H1 (cell line): ENCODE data around the gene ACCSL. TPM values are rescaled to one million over a fixed set of nuclear protein-coding genes. Genes with fewer than 3 reads are reported as not detected.

ENCODE experiments used
- CTCF ChIA-PET: fragments of 300-600 bp; sonication (Branson Sonifier 250); formaldehyde crosslinking; loops from one replicate; lab custom pipeline; 2021; ENCODE audit not compliant: partially characterized antibody; lab: Charles Lee
- POLR2A ChIA-PET: fragments of 300-600 bp; sonication (Branson Sonifier 250); formaldehyde crosslinking; loops from one replicate; lab custom pipeline; 2021; ENCODE audit warnings: inconsistent platforms; ENCODE audit not compliant: partially characterized antibody; lab: Charles Lee
- DNase-seq, 2 experiments: peaks; one replicate each; pipeline versions ENCODE4 v3.0.0 to v3.0.0-alpha.2; 2010 to 2022; ENCODE audit warnings: low spot score in 2 of 2, low read depth in 1 of 2, mixed read lengths in 1 of 2
- FAIRE-seq: peaks from 2 replicates; lab custom pipeline; 2011; peaks lifted over from hg19 to GRCh38; lab: Jason Lieb, UNC
- H2AFZ ChIP-seq: 2 replicates; pipeline ENCODE4 v1.8.1; 2012; ENCODE audit warnings: low read length, inconsistent platforms
- H2AK5ac ChIP-seq: 2 replicates; pipeline ENCODE4 v1.6.1; 2013; ENCODE audit warnings: low read depth, low read length
- H2BK120ac ChIP-seq: replicated peaks from 2 replicates; pipeline ENCODE3; 2013; ENCODE audit warnings: low read depth, low read length, inconsistent platforms
- H2BK12ac ChIP-seq: 2 replicates; pipeline ENCODE4 v1.6.1; 2013; ENCODE audit warnings: low read depth, low read length
- H2BK15ac ChIP-seq: 2 replicates; pipeline ENCODE4 v1.6.1; 2013; ENCODE audit warnings: low read length
- H2BK20ac ChIP-seq: 2 replicates; pipeline ENCODE4 v1.6.1; 2013; ENCODE audit warnings: low read length
- H2BK5ac ChIP-seq: 2 replicates; pipeline ENCODE4 v1.6.1; 2013; ENCODE audit warnings: low read depth, low read length
- H3K14ac ChIP-seq: 2 replicates; pipeline ENCODE4 v1.6.1; 2013; ENCODE audit warnings: inconsistent platforms; ENCODE audit not compliant: insufficient read length
- H3K18ac ChIP-seq: 2 replicates; pipeline ENCODE4 v1.6.1; 2013; ENCODE audit warnings: low read length; ENCODE audit errors: extremely low read depth
- H3K23ac ChIP-seq: 2 replicates; pipeline ENCODE4 v1.6.1; 2013; ENCODE audit warnings: inconsistent platforms; ENCODE audit not compliant: insufficient read length
- H3K23me2 ChIP-seq: 2 replicates; pipeline ENCODE4 v1.6.1; 2013; ENCODE audit warnings: low read depth, low read length
- H3K27ac ChIP-seq: 2 replicates; pipeline ENCODE4 v1.6.1; 2011; ENCODE audit warnings: low read depth, low read length, inconsistent platforms
- H3K27me3 ChIP-seq, 4 experiments: replicated peaks in 1 of 4; 1 replicate in 1 of 4; 2 replicates in 3 of 4; pipeline versions ENCODE4 v1.6.1 to v1.8.1; 2011 to 2013; ENCODE audit warnings: low read length in 3 of 4, mild to moderate bottlenecking in 3 of 4, inconsistent platforms in 2 of 4, mixed read lengths in 2 of 4, moderate library complexity in 1 of 4; ENCODE audit not compliant: control insufficient read depth in 3 of 4, insufficient read depth in 3 of 4; ENCODE audit errors: extremely low read depth in 1 of 4
- H3K36me3 ChIP-seq, 4 experiments: 2 replicates each; pipeline versions ENCODE4 v1.6.1 to v1.8.1; 2011 to 2013; ENCODE audit warnings: mild to moderate bottlenecking in 4 of 4, low read length in 3 of 4, moderate library complexity in 2 of 4, control low read depth in 1 of 4, inconsistent platforms in 1 of 4; ENCODE audit not compliant: insufficient read depth in 4 of 4, control insufficient read depth in 2 of 4
- H3K4ac ChIP-seq: replicated peaks from 2 replicates; pipeline ENCODE3; 2013; ENCODE audit warnings: low read length, low read depth, mixed read lengths, inconsistent platforms; ENCODE audit not compliant: insufficient read length
- H3K4me1 ChIP-seq, 4 experiments: replicated peaks in 1 of 4; 1 replicate in 1 of 4; 2 replicates in 3 of 4; pipeline versions ENCODE4 v1.6.1 to v1.8.1; 2011 to 2013; ENCODE audit warnings: low read length in 3 of 4, inconsistent platforms in 2 of 4, mixed read lengths in 1 of 4; ENCODE audit not compliant: insufficient read depth in 4 of 4, control insufficient read depth in 3 of 4
- H3K4me2 ChIP-seq, 2 experiments: 2 replicates each; pipeline versions ENCODE4 v1.6.1 to v1.8.1; 2011 to 2013; ENCODE audit warnings: low read depth in 2 of 2, low read length in 2 of 2, control low read depth in 1 of 2, inconsistent platforms in 1 of 2, mild to moderate bottlenecking in 1 of 2; ENCODE audit not compliant: insufficient read depth in 1 of 2
- H3K4me3 ChIP-seq, 4 experiments: fragments of 200-600, 300-600 bp in 1 of 4; sonication (generic), shearing (Covaris generic), sonication (Bioruptor Twin) in 1 of 4; 2 replicates each; pipeline versions ENCODE4 v1.5.1 to v1.8.1; 2011 to 2016; ENCODE audit warnings: low read length in 4 of 4, low read depth in 3 of 4, control low read depth in 2 of 4, inconsistent platforms in 2 of 4, mild to moderate bottlenecking in 2 of 4, mixed read lengths in 1 of 4, moderate library complexity in 1 of 4; ENCODE audit not compliant: insufficient read depth in 2 of 4; ENCODE audit errors: extremely low read depth in 1 of 4
- H3K56ac ChIP-seq: replicated peaks from 2 replicates; pipeline ENCODE3; 2013; ENCODE audit warnings: low read depth, mild to moderate bottlenecking, mixed read lengths, low read length, inconsistent platforms; ENCODE audit not compliant: insufficient read length
- H3K79me1 ChIP-seq: 2 replicates; pipeline ENCODE4 v1.6.1; 2013; ENCODE audit warnings: low read depth, low read length, control low read depth
- H3K79me2 ChIP-seq, 2 experiments: 2 replicates each; pipeline versions ENCODE4 v1.6.1 to v1.8.1; 2012 to 2013; ENCODE audit warnings: low read length in 2 of 2, mild to moderate bottlenecking in 2 of 2, inconsistent platforms in 1 of 2; ENCODE audit not compliant: insufficient read depth in 2 of 2, control insufficient read depth in 1 of 2
- H3K9ac ChIP-seq, 4 experiments: replicated peaks in 1 of 4; 1 replicate in 1 of 4; 2 replicates in 3 of 4; pipeline versions ENCODE4 v1.6.1 to v1.8.1; 2011 to 2013; ENCODE audit warnings: low read depth in 3 of 4, low read length in 3 of 4, control low read depth in 2 of 4, mild to moderate bottlenecking in 2 of 4, moderate library complexity in 2 of 4, inconsistent platforms in 1 of 4; ENCODE audit errors: extremely low read depth in 1 of 4
- H3K9me3 ChIP-seq, 2 experiments: 2 replicates each; pipeline versions ENCODE4 v1.6.1 to v1.8.1; 2012 to 2013; ENCODE audit warnings: mild to moderate bottlenecking in 2 of 2, moderate library complexity in 2 of 2, control low read depth in 1 of 2, inconsistent platforms in 1 of 2, low read depth in 1 of 2, low read length in 1 of 2, mixed read lengths in 1 of 2; ENCODE audit not compliant: insufficient read depth in 2 of 2
- H4K20me1 ChIP-seq, 2 experiments: replicated peaks in 1 of 2; 2 replicates each; pipeline versions ENCODE3 to v1.8.1; 2011 to 2013; ENCODE audit warnings: inconsistent platforms in 2 of 2, low read length in 2 of 2, mild to moderate bottlenecking in 1 of 2; ENCODE audit not compliant: insufficient read depth in 2 of 2, control insufficient read depth in 1 of 2
- H4K5ac ChIP-seq: 2 replicates; pipeline ENCODE4 v1.6.1; 2013; ENCODE audit warnings: low read length, low read depth, mixed read lengths, inconsistent platforms; ENCODE audit not compliant: insufficient read length
- H4K8ac ChIP-seq: 2 replicates; pipeline ENCODE4 v1.8.0; 2013; ENCODE audit warnings: mild to moderate bottlenecking, moderate library complexity, low read length, inconsistent platforms; ENCODE audit not compliant: insufficient read depth; ENCODE audit errors: extremely low read depth
- H4K91ac ChIP-seq: replicated peaks from 2 replicates; pipeline ENCODE3; 2013; ENCODE audit warnings: low read length, mixed read lengths, inconsistent platforms; ENCODE audit not compliant: insufficient read length
- BRCA1 ChIP-seq: IDR thresholded peaks from 2 replicates; pipeline ENCODE4 v1.6.1; 2012; ENCODE audit warnings: low read depth, low read length, improper control_type of control experiment
- CBX8 ChIP-seq: fragments of 300-800, 300-1000 bp; sonication (generic); IDR thresholded peaks from 2 replicates; pipeline ENCODE4 v1.7.1; 2016; ENCODE audit warnings: low read depth, low read length, borderline replicate concordance
- CTBP2 ChIP-seq: IDR thresholded peaks from 2 replicates; pipeline ENCODE4 v1.7.0; 2011; ENCODE audit warnings: borderline replicate concordance, mild to moderate bottlenecking, moderate library complexity, mixed read lengths, low read length; ENCODE audit not compliant: insufficient read depth, insufficient read length
- EGR1 ChIP-seq: IDR thresholded peaks from 2 replicates; pipeline ENCODE4 v1.6.1; 2011; ENCODE audit warnings: low read depth, low read length, borderline replicate concordance
- JUND ChIP-seq: IDR thresholded peaks from 2 replicates; pipeline ENCODE4 v1.6.1; 2011; ENCODE audit warnings: mild to moderate bottlenecking, improper control_type of control experiment, low read length
- PHF8 ChIP-seq: fragments of 200-600 bp; sonication (generic); conservative IDR thresholded peaks from 2 replicates; pipeline ENCODE4 v1.7.1; 2012; ENCODE audit warnings: low read depth, mild to moderate bottlenecking, inconsistent platforms, low read length, moderate library complexity
- SIX5 ChIP-seq: IDR thresholded peaks from 2 replicates; pipeline ENCODE4 v1.6.1; 2011; ENCODE audit warnings: mild to moderate bottlenecking, low read depth, low read length
- USF2 ChIP-seq: IDR thresholded peaks from 2 replicates; pipeline ENCODE4 v1.6.1; 2011; ENCODE audit warnings: low read length, improper control_type of control experiment
- WGBS, 2 experiments: shearing (Covaris generic) in 1 of 2; methylation state at CpG; one replicate each; pipeline versions ENCODE4 v1.1.6 to v1.1.7; 2013 to 2015; ENCODE audit warnings: low lambda C conversion rate in 2 of 2, mixed read lengths in 2 of 2, inconsistent platforms in 1 of 2, low coverage in 1 of 2, missing lambda C conversion rate in 1 of 2; ENCODE audit not compliant: insufficient replicate concordance in 2 of 2, insufficient coverage in 1 of 2, insufficient read length in 1 of 2; ENCODE audit errors: extremely low coverage in 1 of 2, missing lambda C conversion rate in 1 of 2; 5-methylcytosine and 5-hydroxymethylcytosine counted together
- polyA plus RNA-seq, 7 experiments: library from polyadenylated mRNA; depleted of rRNA in 3 of 7; stranded (reverse) in 5 of 7; unstranded in 2 of 7; fragments of >200 nt in 5 of 7; fragments of 200-250 nt in 2 of 7; gene quantifications; 1 replicate in 5 of 7; 2 replicates in 1 of 7; 4 replicates in 1 of 7; pipeline versions ENCODE4 v1.2.1 to v1.2.3, GENCODE V29; 2011 to 2013; ENCODE audit warnings: missing spikeins in 2 of 7, mixed read lengths in 2 of 7
- total RNA-seq: library from RNA; stranded (reverse); fragmentation: NEBNext Ultra II Directional; extraction: Animal tissue kit (Norgen Biotek cat#: 25700); gene quantifications from 2 replicates; pipeline ENCODE4 v1.2.1, GENCODE V29; 2021

ACCSL gene
- total and polyA plus RNA-seq, 2 of the 8 experiments (the other 6 are each of a cell fraction or from before 2014, with no cell fraction given): not detected

- Histone ChIP-seq H3K79me1 (no peaks in the 10 kb centered on the region), H3K4me2 (no peak overlapping the region), H3K79me2 (no peaks in the 10 kb centered on the region), H3K27ac (no peak overlapping the region), H3K4ac (no peak overlapping the region), H2BK20ac (no peak overlapping the region), H4K8ac (no peak overlapping the region), H3K14ac (no peak overlapping the region), H2BK120ac (no peak overlapping the region), H3K18ac (no peak overlapping the region), H4K20me1 (no peaks in the 10 kb centered on the region), H3K23me2 (peaks cover 9% of the 10 kb centered on the region), H3K9ac (no peak overlapping the region), H2AFZ (no peak overlapping the region), H4K91ac (no peak overlapping the region), H2BK5ac (no peak overlapping the region), H3K27me3 (peaks cover 0 to 4% (median 2%) of the 10 kb centered on the region in 4 experiments; a peak in 3 of 7 replicates), H2BK12ac (no peak overlapping the region), H3K4me3 (no peak overlapping the region), H4K5ac (no peak overlapping the region), H2AK5ac (no peak overlapping the region), H2BK15ac (no peak overlapping the region), H3K36me3 (no peaks in the 10 kb centered on the region), H3K9me3 (no peaks in the 10 kb centered on the region; a peak in 1 of 4 replicates), H3K23ac (no peak overlapping the region), H3K4me1 (peaks cover 2 to 7% (median 4%) of the 10 kb centered on the region in 4 experiments), H3K56ac (no peak overlapping the region)
- no peak for DNase-seq
- ChIA-PET POLR2A (no interaction called here), CTCF (interaction anchor here (0.9 to 2.9 kb wide), 6 partner anchors 11 to 178 kb away, joined by 3 to 16 read pairs (median 4); partner anchors contain the start of gene EXT2)
- 96% methylated on average over 2 of the region's 2 CpGs; no CpG with 5 or more reads in 1 of the 2 experiments for WGBS, 2 experiments
- no peak for TF ChIP-seq SIX5
- TF ChIP-seq PHF8: no peak
- TF ChIP-seq CTBP2: no peak
- TF ChIP-seq JUND: no peak
- no peak for TF ChIP-seq EGR1
- no peak for TF ChIP-seq CBX8
- no peak for TF ChIP-seq USF2
- TF ChIP-seq BRCA1: no peak
- FAIRE-seq: no peak
Observed at GRCh38 chr11:44068180-44068579, 20.4 kb downstream of the ACCSL start.
